ENCODE results near the gene MAFB.

The MAFB gene

GRCh38 chr20:40641202-40641601 lies 47.8 kb downstream of the MAFB start:
- H3K27ac ChIP-seq, result no peak overlapping the region
- TF ChIP-seq ZFX (IDR thresholded peaks at IDR 0.05; ENCODE audit: borderline replicate concordance) (no peak), CTCF (IDR thresholded peaks at IDR 0.05) (no peak)

- TF ChIP-seq ZFX (IDR thresholded peaks at IDR 0.05; ENCODE audit: borderline replicate concordance) (no peak), CTCF (IDR thresholded peaks at IDR 0.05) (no peak)
Measured at GRCh38 chr20:40640667-40641066, 48.4 kb downstream of the MAFB start.

GRCh38 chr20:40639676-40640355 lies 49.2 kb downstream of the MAFB start:
- TF ChIP-seq CTCF (IDR thresholded peaks at IDR 0.05) (no peak), ZFX (IDR thresholded peaks at IDR 0.05; ENCODE audit: borderline replicate concordance) (no peak)
- H3K27ac ChIP-seq, result no peak overlapping the region

More at GRCh38 chr20:40640667-40641066, 48.4 kb downstream of the MAFB start:
- no peak overlapping the region for H3K27ac ChIP-seq

GRCh38 chr20:40639132-40639531 lies 49.9 kb downstream of the MAFB start:
- TF ChIP-seq CTCF (IDR thresholded peaks at IDR 0.05), result no peak
- TF ChIP-seq ZFX (IDR thresholded peaks at IDR 0.05; ENCODE audit: borderline replicate concordance), result no peak
- H3K27ac ChIP-seq, result no peak overlapping the region

GRCh38 chr20:40638414-40638813 lies 50.6 kb downstream of the MAFB start:
- H3K27ac ChIP-seq, result no peak overlapping the region
- TF ChIP-seq CTCF (IDR thresholded peaks at IDR 0.05), result no peak
- TF ChIP-seq ZFX (IDR thresholded peaks at IDR 0.05; ENCODE audit: borderline replicate concordance), result no peak

GRCh38 chr20:40637176-40637575 lies 51.9 kb downstream of the MAFB start:
- no peak overlapping the region for H3K27ac ChIP-seq
- TF ChIP-seq ZFX (IDR thresholded peaks at IDR 0.05; ENCODE audit: borderline replicate concordance), result no peak
- no peak for TF ChIP-seq CTCF (IDR thresholded peaks at IDR 0.05)

- no peak overlapping the region for H3K27ac ChIP-seq
- TF ChIP-seq CTCF (IDR thresholded peaks at IDR 0.05) (no peak), ZFX (IDR thresholded peaks at IDR 0.05; ENCODE audit: borderline replicate concordance) (no peak)
Measured at GRCh38 chr20:40636486-40636885, 52.5 kb downstream of the MAFB start.
